Embryonic facial prominence (tissue), 1 donor: ENCODE measurements around the gene GPC3.
"Not testable (repeated sequence)": the region's sequence is repeated elsewhere in the genome, so short reads cannot be mapped to it uniquely, and the experiment has no call there.

Source experiments
- DNase-seq: peaks from one replicate; pipeline ENCODE4 v3.0.0-alpha.2; 2016; ENCODE audit errors: extremely low spot score

GPC3 gene

DNA sequence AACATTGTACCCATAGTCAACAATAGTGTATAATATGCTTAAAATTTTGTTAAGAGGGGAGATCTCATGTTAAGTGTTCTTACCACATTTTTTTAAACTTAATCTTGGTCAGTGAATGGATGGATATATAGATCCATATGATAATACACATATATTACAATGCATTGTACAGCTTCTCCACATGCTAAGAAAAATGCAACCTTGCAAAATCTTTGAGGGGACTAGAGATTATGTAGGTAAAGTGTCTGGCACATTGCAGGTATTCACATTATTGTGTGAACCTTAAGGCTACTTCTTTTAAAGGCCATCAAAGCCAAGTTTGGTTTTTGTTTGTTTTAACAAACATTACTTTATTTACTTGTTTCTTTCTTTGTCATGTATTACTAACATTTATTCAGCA lies 10.4 kb upstream of the GPC3 start:
- DNase-seq: no peak

DNA sequence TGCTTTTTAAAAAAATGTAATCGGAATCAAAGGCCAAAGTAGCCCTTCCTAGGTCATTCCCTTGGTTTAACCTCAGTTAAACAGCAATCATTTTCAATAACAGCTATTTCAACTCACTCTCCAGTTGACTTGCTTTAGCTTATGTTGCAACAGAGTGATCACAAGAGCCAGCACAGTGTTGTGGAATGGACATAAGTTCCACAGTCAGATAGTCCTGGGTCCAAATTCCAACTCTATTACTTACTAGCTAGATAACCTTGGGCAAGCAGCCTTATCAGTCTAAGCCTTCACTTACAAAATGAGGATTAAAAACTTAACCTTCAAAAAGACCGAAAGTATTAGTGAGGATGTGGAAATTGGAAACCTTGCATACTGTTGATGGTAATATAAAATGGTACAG lies 9.2 kb upstream of the GPC3 start:
- no peak for DNase-seq

DNA sequence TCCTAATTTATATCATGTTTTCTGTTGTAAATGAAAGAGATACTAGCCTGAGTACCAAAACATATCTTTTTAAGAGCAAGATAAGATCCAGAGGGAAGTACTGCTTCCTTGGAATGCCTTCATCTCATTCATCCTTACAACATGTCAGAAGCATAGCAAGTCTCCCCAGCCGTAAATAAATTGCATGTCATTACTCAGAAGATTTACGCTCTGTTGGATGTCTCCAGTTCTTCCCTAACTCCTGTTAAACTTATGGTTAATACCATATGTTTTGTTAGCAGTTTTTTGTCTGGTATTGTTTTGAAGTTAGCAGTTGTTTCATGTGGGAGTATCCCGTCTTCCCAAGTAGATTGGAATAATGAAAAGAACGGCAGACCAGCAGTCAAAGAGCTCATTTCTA lies 7.5 kb upstream of the GPC3 start:
- no peak for DNase-seq

DNA sequence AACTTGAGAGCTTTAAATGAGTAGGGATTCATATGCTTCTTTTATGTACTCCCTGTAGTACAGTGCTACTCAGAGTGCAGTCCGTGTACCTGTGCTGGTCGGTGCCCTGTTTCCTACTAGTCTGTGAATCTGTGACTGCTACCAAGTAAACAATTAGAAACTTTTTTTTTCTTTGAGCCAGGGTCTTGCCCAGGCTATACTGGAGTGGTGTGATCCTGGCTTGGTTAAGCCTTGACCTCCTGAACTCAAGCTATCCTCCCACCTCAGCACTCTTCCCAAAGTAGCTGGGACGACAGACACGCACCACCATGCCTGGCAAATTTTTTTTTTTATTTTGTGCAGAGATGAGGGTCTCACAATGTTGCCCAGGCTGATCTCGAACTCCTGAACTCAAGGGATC lies 6.4 kb upstream of the GPC3 start:
- no peak for DNase-seq

DNA sequence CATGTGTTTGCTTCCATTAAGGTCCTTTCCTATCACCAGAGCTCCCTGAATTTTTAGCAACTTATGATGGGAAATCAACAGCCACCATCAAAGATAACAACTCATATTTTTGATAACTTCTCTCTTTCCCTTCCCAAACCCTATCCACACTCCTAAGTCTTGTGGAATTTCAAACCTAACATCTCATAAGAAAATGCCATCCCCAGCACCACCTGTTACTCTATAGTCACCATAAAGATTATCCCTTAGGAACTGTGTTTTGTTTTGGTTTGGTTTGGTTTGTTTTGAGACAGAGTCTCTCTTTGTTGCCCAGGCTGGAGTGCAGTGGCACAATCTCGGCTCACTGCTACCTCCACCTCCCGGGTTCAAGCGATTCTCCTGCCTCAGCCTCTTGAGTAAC lies 5.7 kb upstream of the GPC3 start:
- not testable (repeated sequence) for DNase-seq

DNA sequence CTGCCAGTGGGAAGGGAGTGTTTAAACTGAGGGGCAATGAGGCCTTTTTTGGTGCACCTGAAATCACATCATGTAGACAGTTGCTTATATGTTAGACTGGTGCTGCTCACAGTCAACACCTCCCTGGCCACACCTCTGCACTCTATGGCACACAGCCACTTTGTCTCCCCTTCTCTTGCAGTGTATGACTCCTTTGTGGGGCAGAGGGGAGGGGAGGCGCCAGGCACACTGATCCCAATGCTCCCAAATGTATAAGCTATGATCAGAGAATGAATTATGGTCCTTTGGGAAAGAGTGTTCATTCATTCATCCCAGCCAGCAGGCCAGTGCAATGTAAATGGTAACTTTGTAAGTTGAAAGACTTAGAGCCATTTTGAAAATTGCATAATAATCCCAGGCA lies 4.6 kb upstream of the GPC3 start:
- DNase-seq: no peak

DNA sequence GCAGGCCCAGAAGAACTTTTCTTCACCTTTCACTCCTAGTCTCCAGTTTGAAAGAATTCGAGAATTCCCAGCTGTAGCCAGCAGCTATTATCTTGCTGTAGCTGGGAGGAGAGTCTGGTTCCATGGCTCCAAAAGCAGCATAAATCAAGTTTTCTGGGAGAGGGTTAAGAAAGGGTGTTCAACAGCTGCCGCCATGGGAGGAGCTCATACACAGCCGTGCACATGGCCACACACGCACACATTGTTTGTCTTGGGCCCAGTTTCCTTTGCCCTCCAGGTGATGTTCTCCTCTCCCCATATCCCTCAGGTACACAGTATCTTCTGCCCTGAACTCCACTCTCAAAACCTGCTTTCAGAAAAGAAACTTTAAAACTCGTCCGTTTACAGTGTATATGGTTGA lies 4.1 kb upstream of the GPC3 start:
- no peak for DNase-seq

DNA sequence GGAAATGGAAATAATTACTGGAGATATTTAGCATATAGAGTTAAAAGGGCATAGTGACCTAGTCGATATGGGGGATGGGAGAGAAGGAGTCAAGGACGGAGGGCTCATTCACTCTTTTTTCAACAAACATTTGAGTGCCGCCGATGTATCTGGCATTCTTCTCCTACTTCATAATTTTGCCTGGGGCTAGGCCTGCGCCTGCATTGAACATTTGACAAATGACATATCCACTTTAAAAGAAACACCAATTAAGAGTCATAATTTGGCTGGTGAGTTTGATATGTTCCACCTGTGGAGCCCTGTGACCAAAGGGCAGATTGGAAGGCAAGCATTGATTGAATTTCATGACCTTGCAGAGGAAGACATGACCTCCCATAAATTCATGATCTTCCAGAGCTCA lies 2.6 kb upstream of the GPC3 start:
- no peak for DNase-seq

DNA sequence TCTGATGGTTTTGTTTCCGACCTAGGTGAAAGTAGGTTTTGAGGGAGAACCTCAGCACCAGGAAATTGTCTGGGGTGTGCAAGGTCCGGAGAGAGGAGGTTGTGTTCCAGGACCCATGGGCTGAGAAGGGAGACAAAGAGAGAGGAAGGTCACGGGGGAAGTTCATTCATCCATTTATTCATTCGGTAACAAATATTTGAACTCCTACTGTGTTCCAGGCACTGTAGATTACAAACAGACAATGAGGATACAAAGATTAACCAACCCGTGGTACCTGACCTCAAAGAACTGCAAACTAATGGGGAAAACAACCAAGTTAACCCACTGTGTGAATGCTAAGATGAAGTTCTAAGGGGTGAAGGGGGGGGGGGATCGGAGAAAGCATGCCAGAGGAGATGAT lies 1.8 kb upstream of the GPC3 start:
- no peak for DNase-seq

DNA sequence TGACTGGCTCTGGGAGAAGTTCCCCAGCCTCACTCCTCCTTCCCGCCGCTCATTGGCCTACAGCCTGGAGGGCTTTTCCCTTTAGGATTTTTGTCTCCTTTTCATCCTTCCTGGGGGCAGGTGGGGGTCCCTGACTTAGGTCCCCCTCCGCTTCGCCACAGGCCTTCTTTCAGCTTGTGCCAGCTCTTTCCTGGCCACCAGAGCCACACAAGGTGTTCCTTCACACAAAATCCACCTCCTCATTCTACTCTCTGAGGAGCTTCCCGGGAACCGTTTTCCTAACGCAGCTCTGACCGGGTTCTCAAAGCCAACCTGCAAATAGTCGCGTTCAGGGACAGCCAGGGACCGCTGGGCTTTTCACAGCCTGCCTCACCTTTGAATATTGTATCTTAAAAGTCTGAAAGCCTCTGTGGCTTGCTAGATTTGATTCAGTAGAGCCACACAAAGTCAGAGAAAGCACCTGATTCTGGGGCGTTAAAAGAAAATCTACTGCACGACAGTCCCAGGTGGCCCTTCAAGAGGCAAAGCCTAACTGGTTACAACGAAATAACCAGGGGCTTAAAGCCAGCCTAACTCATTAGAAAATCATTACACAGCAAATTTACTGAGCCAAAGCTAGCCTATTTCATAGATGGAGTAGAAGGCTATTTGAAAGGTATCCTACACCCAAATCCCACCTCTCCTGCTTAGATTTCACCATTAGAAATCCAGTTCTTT lies 731 bp upstream of the GPC3 start:
- DNase-seq: no peak

DNA sequence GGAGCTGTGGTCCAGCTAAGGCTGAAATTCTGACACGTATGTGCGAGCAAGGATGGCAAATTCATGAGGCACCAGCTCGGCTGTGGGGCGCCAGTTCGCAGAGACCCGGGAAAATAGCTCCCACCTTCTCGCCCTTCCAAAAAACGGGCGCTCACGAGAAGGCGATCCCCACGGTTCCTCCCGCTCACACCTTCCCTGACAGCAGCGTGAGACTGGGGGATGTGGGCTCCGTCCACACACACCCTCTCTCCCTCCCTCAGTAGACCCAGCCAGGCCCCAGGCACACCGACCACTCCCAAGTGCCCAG lies 584 bp downstream of the GPC3 start:
- no peak for DNase-seq

DNA sequence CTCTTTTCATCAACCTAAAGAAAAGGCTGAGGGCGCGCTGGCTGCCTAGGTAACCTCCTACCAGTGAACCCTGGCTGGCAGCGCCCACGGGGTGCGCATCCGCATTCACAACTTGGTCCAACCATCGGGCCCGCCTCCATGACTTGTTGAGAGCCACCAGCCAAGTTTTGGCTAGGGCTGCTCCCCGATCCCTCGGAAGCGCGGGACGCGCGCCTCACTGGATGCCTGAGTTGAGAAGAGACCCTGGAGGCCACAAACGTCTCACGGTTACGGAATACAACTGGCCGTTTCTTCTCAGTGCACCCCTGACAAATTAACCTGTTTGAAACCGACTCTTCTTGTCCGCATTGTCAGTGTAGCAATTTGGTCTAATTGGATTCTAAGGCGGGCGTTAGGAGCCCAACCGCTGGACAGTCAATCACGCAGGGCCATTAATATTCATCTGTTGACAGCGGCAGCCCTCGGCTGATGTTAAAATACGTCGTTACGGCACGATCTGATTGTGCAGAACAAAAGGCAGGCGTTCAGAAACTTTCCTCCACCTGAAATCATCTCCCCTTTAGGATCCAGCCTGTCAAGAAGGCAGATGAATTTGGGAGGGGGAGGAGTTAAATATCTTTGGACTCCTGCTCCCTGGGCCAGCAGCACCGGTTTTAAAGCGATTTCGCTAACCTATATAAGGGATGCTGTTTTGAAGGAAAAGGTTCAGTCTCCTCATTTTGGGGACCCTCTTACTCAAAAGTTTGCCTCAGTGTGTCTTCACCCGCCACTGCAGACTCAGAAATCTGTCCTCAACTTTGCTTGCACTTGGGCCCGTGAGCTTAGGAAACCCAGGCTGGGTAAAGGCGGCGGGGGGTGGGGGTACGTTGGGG lies 1.2 kb downstream of the GPC3 start:
- DNase-seq: no peak

DNA sequence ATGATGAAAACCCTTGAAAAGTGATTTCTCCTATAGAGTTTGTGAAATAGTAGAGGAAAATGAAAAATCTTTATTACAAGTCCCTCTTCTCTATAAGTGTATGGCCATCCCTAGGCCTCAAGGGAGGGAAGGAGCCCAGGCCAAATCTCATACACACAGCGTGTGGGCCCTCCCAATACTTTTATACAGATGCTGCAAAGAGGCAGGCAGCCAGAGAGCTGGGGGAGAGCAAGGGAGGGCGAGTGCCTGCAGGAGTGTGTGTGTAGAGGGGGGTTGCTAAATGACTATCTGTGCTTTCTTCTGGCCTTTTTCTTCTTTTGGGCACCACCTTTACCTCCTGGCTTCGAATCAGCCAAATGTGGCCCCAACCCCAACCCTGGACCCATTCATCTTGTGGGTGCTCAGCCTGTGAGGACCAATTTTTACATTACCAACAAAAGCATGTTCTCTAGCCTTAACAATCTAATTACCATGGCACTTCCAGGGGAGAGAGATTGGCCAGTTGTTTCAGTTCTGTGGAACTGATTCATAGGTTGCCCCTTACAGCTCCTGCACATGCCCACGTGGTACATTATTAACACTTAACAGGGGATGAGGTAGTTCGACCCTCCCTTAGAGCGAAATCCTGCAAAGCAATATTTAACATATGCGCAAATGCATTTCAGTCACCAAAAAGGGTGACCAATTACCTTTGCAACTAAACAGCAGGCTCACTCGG lies 2.0 kb downstream of the GPC3 start:
- DNase-seq: no peak

DNA sequence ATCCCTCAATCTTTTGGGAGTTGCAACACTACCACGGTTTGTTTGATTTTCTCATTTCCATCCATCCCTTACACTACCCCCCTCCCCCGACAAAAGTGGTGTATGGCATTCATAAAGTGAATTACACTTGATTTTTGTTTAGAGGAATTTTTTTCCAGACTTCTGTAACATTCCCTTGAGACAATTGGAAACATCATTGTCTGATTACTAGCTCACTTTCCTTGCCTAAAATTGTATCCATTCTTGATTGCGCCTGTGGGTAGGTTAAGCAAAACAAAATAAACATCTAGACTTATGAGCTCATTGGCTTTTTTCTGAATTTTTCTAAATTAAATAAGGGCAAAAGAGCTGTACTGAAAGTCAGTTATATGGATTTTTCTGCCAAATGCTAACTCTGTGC lies 3.5 kb downstream of the GPC3 start:
- DNase-seq: no peak

DNA sequence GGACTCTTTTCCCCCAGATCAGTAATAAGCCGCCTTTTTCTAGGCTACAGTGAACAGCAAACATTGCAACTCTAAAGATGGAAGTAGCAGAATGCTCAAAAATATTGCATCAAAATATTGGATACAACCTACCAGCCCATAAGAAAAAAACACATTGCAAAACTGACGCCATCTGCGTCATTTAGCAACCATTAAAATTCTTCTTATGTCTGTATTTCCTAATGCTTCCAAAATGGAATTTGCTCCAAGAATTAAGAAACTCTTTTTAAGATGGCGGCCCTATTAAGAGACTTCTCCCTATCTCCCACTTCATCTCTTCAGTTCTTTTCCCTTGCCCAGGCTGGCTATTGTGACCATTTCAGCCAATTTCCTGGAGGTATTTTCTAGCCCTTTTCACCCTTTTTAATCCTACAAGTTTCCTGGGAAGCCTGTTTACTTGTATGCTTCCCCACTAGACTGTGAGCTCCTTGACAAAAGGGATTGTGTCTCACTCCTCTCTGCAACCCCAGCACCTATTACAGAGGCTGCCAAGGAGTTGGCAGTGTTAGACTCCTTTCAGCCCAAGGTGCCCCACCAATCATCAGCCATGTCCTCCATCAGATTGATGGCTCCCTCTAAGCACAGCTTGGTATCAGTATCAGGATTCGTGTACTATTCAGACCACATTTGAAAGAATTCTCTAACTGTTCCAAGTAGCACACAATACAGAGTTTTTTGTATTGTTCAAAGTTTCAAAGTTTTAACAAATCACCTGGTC lies 4.4 kb downstream of the GPC3 start:
- no peak for DNase-seq

DNA sequence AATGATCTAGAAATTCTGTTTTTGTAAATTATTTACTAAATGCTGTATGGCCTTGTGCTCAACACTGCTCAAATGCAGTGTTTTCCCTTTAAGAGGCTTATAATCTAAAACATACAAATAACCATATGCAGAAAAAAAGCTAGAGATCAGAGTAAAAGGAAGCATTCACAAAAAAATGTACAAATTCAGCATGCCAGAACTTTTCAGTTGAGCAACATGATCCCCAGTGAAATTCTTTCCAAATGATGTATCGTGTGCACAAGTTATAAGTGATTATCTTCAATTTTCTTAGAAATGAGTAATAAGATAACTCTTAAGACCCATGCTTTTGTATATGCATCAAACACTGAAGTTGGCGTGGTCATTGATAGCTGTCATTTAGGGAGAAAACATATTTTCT lies 5.0 kb downstream of the GPC3 start:
- peak; percentile 40 for DNase-seq

DNA sequence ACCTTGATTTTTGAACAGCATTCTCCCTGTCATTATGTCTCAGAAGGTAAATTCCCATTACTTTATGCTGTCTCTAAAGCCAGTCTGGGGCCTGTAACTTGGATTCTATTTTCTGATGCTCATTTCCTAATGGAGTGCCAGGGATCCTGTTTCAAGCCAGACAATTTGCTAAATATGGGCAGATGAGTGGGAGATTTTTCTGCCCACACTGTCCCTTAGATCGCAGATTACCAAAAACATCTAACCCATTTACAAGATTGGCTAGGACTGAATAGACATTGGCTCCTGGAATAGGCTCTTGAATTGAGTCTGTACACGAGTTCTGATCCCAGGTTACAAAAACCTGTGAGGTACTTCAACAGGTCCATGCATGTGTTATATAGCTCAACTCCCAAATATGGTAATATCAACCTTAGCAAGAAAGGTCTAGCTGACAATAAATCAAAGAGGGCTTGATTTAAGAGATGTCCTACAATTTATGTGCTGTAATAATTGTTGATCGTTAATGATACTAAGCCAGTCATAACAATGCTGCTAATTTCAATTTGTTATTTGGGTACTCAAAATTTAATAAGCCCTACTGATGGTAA lies 5.7 kb downstream of the GPC3 start:
- DNase-seq: no peak

DNA sequence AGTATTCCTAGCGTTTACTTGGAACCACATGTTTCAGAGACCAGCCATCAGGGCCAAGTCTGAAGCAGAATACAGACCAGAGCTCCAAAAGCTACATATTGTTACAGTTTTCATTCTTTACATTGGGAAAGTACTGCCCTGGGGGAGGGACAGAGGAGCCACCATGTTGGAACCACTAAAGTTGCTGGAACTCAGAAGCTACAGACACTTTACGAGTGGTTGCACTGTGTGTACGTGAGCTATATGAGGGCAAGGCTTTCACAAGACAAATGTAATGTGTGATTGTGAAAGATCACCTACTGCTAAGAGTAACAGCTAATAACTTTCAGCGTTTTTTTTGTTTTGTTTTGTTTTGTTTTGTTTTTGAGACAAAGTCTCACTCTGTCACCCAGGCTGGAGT lies 11.7 kb downstream of the GPC3 start:
- no peak for DNase-seq

DNA sequence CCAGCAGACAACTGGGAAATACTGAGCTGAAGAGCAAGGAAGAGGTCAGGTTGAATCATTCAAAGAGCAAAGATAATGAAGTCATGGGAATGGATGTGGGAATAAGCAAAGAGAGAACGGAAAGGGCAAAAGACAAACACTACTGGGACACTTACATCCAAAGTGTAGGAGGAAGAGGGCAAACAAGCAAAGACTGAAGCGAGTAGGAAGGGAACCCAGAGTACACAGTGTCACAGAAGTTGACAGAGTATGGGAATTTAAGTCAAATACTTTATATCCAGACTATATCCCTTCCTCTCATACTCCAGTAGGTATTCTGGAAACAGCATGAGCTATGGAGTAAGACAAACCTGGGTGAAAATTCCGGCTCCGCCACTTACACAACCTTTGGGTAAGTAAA lies 12.5 kb downstream of the GPC3 start:
- DNase-seq: no peak

DNA sequence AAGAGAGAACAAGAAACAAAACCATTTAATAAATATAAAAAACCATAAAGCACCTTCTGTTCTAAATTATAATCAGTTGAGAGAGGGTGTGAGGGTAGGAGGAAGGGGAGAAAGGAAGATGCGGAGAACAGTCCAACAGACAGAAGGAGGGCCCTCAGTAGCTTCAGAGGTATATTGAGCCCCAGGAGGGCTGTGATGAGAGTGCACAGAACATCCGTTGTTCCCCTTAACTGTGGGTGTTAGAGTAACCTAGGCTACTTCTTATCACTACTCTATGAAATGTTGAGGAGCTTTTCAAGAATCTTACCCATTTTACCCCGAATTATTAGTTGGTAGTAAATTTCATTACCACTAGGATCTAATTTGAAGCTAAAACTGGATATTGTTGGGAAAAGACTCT lies 13.8 kb downstream of the GPC3 start:
- no peak for DNase-seq

DNA sequence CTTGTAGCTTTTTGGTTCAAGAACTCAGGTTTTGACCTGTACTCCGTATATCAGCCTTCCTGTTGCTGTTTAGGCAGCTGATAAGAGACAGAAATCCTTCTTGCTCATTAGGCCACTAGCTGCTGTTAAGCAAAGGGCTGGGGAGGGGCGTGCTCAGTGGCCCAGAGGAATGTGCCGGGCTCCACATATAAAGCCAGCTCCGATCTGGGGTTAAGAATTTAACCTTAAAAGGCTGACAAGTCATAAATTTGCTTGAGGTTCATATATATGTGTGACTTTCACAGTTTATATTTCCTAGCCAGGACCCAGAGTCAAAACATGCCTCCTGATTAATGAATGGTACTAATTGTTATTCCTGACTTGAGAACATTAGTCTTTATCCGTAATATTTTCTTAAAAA lies 15.3 kb downstream of the GPC3 start:
- no peak for DNase-seq

DNA sequence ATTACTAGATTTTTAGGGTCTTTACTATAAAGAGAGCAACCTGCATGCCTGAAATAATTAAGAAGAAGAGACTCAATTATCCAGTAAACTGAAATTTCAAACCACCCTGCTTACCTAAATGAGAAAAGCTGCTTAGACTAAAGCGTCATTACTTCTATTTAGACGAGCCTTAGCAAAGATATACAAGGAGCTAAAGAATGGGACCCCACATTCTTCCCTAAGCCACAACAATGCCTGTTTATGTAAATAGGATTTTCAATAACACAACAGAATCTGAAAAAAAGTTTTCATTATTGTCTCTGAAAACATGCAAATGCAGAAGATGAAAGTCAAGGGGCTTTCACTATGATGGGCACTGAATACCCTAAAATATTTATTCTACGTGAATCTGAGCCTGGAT lies 16.2 kb downstream of the GPC3 start:
- DNase-seq: no peak
